DOHH2 (cell line): ENCODE measurements around the gene C13orf46.

Source experiments
- CTCF ChIP-seq: fragments of 200-600 bp; sonication (generic); IDR thresholded peaks from one replicate; pipeline ENCODE4 v1.5.1; 2014; ENCODE audit warnings: antibody characterized with exemption, mild to moderate bottlenecking, low read depth, low read length; ENCODE audit not compliant: poor library complexity, severe bottlenecking
- EZH2phosphoT487 ChIP-seq: fragments of 200-600 bp; sonication (generic); IDR thresholded peaks from 2 replicates; pipeline ENCODE4 v1.6.1; 2017; ENCODE audit warnings: borderline replicate concordance, mild to moderate bottlenecking, antibody characterized with exemption, low read length, moderate library complexity, mixed read lengths

GRCh38 chr13:113962386-113962785 is 11.5 kb downstream of the C13orf46 start:
- TF ChIP-seq CTCF (no peak), EZH2phosphoT487 (no peak)
